ENCODE data around the gene GRB10. TPM values are rescaled to one million over a fixed set of nuclear protein-coding genes. Genes with fewer than 3 reads are reported as not detected.
A peak's percentile ranks its signal among the peaks of the same experiment; 100 is the strongest.

The GRB10 gene
- total RNA-seq, 1 experiment from 2014 or later, result 47.9 TPM

GRCh38 chr7:50703654-50704053 lies 79.0 kb downstream of the GRB10 start:
- no peak overlapping the region for H3K27ac ChIP-seq
- H3K36me3 ChIP-seq (ENCODE audit: low read depth), result peaks cover 17% of the 10 kb centered on the region; the same call in 1 of the 2 replicates
- H3K4me3 ChIP-seq, result no peak overlapping the region
- H3K9me2 ChIP-seq (ENCODE audit: insufficient read depth), result no peaks in the 10 kb centered on the region
- peaks cover 35% of the 10 kb centered on the region for H3K4me1 ChIP-seq (replicated peaks; ENCODE audit: insufficient read depth)
- BruUV-seq (replicated peaks), result no TSS peak
- H2AFZ ChIP-seq, result no peak overlapping the region
- ChIA-PET CTCF (no interaction called here), POLR2A (ENCODE audit: unreplicated experiment) (no interaction called here)
- peaks cover 27% of the 10 kb centered on the region for H3K79me2 ChIP-seq (ENCODE audit: low read depth)
- H3F3A ChIP-seq (ENCODE audit: insufficient read depth, low read depth), result peaks cover 21% of the 10 kb centered on the region
- H3K9me3 ChIP-seq (ENCODE audit: insufficient read depth, low read depth), result no peaks in the 10 kb centered on the region
- DNase-seq, result no peak
- H3K4me2 ChIP-seq, result no peak overlapping the region
- peaks cover 38% of the 10 kb centered on the region for H4K20me1 ChIP-seq (ENCODE audit: insufficient read depth)
- no peak for TF ChIP-seq EZH2 (IDR thresholded peaks at IDR 0.05; ENCODE audit: low read depth)
- TF ChIP-seq, protein P1, sequence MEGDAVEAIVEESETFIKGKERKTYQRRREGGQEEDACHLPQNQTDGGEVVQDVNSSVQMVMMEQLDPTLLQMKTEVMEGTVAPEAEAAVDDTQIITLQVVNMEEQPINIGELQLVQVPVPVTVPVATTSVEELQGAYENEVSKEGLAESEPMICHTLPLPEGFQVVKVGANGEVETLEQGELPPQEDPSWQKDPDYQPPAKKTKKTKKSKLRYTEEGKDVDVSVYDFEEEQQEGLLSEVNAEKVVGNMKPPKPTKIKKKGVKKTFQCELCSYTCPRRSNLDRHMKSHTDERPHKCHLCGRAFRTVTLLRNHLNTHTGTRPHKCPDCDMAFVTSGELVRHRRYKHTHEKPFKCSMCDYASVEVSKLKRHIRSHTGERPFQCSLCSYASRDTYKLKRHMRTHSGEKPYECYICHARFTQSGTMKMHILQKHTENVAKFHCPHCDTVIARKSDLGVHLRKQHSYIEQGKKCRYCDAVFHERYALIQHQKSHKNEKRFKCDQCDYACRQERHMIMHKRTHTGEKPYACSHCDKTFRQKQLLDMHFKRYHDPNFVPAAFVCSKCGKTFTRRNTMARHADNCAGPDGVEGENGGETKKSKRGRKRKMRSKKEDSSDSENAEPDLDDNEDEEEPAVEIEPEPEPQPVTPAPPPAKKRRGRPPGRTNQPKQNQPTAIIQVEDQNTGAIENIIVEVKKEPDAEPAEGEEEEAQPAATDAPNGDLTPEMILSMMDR (conservative IDR thresholded peaks at IDR 0.05), result no peak
- no peaks in the 10 kb centered on the region for H3K27me3 ChIP-seq (ENCODE audit: insufficient read depth, low read depth)
- intact Hi-C loops (cut with micrococcal nuclease; ENCODE audit: unreplicated experiment), result no loop called here

DNA sequence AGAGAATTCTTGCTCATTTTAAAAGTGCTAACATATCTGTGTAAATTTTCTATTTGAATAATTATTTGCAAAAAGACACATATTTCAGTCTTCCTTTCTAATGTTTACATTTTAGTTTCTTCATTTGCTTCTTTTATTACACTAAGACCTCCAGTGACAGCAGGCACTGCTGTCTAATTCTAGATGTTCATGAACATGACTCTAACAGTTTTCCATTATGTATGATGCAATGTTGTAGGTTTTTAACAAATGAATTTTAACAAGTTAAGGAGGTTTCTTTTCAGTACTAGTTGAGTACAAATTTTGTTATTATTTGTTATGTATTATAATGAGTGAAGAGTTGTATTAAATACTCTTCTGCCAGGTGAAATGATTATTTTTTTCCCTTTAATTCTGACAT lies 83.6 kb downstream of the GRB10 start:
- Histone ChIP-seq H3K4me3 (no peak overlapping the region), H4K20me1 (ENCODE audit: insufficient read depth) (peaks cover 8% of the 10 kb centered on the region), H3K36me3 (ENCODE audit: low read depth) (peaks cover 17% of the 10 kb centered on the region; the same call in 1 of the 2 replicates), H3K9me2 (ENCODE audit: insufficient read depth) (no peaks in the 10 kb centered on the region), H3K27ac (peak overlapping the region; percentile 3; the same call in 1 of the 2 replicates), H3K4me2 (no peak overlapping the region), H3F3A (ENCODE audit: insufficient read depth, low read depth) (no peaks in the 10 kb centered on the region), H3K4me1 (replicated peaks; ENCODE audit: insufficient read depth) (no peaks in the 10 kb centered on the region), H3K27me3 (ENCODE audit: insufficient read depth, low read depth) (no peaks in the 10 kb centered on the region), H3K79me2 (ENCODE audit: low read depth) (0 out of 2 replicates have a peak, but pooled peaks cover 3% of the 10 kb centered on the region), H2AFZ (no peak overlapping the region), H3K9me3 (ENCODE audit: insufficient read depth, low read depth) (no peaks in the 10 kb centered on the region)
- no peak for DNase-seq
- no TSS peak for BruUV-seq (replicated peaks)
- ChIA-PET POLR2A (ENCODE audit: unreplicated experiment) (no interaction called here), CTCF (no interaction called here)
- intact Hi-C loops (cut with micrococcal nuclease; ENCODE audit: unreplicated experiment), result no loop called here
- TF ChIP-seq, protein P1 (conservative IDR thresholded peaks at IDR 0.05), result no peak
- no peak for TF ChIP-seq EZH2 (IDR thresholded peaks at IDR 0.05; ENCODE audit: low read depth)

DNA sequence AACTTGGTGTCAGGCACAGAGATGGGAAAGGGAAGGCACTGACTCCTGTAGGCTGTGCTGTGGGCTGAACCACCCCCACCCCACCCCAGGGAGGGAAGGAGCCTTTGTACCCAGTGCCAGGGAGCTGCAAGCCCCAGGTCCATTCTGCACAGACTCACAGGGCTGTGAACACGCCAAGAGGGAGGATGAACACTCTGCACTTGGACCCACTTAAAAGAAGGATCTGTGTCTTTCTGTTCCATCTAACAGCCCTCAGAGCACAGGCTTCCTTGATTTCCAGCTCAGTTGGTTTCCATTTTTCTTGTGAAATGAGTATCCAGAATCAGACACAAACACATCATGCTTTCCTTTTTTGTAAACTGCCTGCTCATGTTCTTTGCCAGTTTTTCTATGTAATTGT lies 84.9 kb downstream of the GRB10 start:
- TF ChIP-seq EZH2 (IDR thresholded peaks at IDR 0.05; ENCODE audit: low read depth), result no peak
- TF ChIP-seq, protein P1 (conservative IDR thresholded peaks at IDR 0.05), result no peak
- Histone ChIP-seq H3K27me3 (ENCODE audit: insufficient read depth, low read depth) (no peaks in the 10 kb centered on the region), H3K4me3 (no peak overlapping the region), H3F3A (ENCODE audit: insufficient read depth, low read depth) (no peaks in the 10 kb centered on the region), H3K27ac (no peak overlapping the region), H3K36me3 (ENCODE audit: low read depth) (peaks cover 8% of the 10 kb centered on the region; the same call in 1 of the 2 replicates), H3K9me3 (ENCODE audit: insufficient read depth, low read depth) (no peaks in the 10 kb centered on the region), H2AFZ (no peak overlapping the region), H4K20me1 (ENCODE audit: insufficient read depth) (peaks cover 7% of the 10 kb centered on the region; the same call in 1 of the 2 replicates), H3K4me1 (replicated peaks; ENCODE audit: insufficient read depth) (no peaks in the 10 kb centered on the region), H3K9me2 (ENCODE audit: insufficient read depth) (no peaks in the 10 kb centered on the region), H3K79me2 (ENCODE audit: low read depth) (no peaks in the 10 kb centered on the region), H3K4me2 (no peak overlapping the region)
- CTCF ChIA-PET, result interaction anchor here (1.1 kb wide), 1 partner anchor 102 kb away, joined by 3 read pairs; no protein-coding TSS in a partner anchor
- intact Hi-C loops (cut with micrococcal nuclease; ENCODE audit: unreplicated experiment), result no loop called here
- no peak for DNase-seq
- POLR2A ChIA-PET (ENCODE audit: unreplicated experiment), result no interaction called here
- BruUV-seq (replicated peaks), result no TSS peak
